ENCODE data around the gene MBNL1.

DNA sequence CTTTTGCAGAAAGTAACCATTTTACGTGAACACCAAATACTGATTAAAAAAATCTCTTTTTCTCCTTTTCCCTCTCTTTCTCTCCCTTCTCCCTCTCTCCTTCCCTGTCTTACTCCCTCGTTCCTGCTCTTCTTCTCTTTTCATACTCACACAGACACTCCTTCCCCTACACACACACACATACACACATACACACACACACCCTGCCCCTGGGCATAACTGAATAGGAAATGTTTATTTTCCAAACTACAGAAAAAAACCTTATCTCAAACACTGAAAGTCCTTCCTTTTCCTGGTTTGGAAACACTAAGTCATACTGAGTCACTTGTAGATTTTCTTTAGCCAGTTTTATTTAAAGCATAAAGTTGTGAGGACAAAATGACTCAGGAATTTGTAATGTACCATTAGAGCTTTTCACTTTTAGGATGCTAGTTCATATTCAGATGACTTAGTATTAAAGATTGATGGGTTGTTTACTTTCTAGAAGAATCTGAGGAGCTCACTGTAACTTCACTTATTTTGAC lies 62.4 kb downstream of the MBNL1 start:
- TF ChIP-seq, protein P1, sequence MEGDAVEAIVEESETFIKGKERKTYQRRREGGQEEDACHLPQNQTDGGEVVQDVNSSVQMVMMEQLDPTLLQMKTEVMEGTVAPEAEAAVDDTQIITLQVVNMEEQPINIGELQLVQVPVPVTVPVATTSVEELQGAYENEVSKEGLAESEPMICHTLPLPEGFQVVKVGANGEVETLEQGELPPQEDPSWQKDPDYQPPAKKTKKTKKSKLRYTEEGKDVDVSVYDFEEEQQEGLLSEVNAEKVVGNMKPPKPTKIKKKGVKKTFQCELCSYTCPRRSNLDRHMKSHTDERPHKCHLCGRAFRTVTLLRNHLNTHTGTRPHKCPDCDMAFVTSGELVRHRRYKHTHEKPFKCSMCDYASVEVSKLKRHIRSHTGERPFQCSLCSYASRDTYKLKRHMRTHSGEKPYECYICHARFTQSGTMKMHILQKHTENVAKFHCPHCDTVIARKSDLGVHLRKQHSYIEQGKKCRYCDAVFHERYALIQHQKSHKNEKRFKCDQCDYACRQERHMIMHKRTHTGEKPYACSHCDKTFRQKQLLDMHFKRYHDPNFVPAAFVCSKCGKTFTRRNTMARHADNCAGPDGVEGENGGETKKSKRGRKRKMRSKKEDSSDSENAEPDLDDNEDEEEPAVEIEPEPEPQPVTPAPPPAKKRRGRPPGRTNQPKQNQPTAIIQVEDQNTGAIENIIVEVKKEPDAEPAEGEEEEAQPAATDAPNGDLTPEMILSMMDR (IDR thresholded peaks at IDR 0.05), result no peak
- no peak for TF ChIP-seq POLR2A (IDR thresholded peaks at IDR 0.05)

Data from testis (tissue), 2 donors.